ENCODE results near the gene TMEM256.

TMEM256 gene

GRCh38 chr17:7403977-7404736 is at the start of gene TMEM256:
TSS of gene TMEM256 (minus strand) at chr17:7404097. CDS start at chr17:7404084, 13 bp downstream.
- in situ Hi-C loops (cut with MboI; ENCODE audit: low sequenced_read_pairs, unreplicated experiment), result no loop called here
- TF ChIP-seq, protein P1, sequence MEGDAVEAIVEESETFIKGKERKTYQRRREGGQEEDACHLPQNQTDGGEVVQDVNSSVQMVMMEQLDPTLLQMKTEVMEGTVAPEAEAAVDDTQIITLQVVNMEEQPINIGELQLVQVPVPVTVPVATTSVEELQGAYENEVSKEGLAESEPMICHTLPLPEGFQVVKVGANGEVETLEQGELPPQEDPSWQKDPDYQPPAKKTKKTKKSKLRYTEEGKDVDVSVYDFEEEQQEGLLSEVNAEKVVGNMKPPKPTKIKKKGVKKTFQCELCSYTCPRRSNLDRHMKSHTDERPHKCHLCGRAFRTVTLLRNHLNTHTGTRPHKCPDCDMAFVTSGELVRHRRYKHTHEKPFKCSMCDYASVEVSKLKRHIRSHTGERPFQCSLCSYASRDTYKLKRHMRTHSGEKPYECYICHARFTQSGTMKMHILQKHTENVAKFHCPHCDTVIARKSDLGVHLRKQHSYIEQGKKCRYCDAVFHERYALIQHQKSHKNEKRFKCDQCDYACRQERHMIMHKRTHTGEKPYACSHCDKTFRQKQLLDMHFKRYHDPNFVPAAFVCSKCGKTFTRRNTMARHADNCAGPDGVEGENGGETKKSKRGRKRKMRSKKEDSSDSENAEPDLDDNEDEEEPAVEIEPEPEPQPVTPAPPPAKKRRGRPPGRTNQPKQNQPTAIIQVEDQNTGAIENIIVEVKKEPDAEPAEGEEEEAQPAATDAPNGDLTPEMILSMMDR (IDR thresholded peaks at IDR 0.05; ENCODE audit: borderline replicate concordance, control extremely low read depth, extremely low read depth, insufficient read depth, missing control alignments), result no peak
- peak; percentile 97 for DNase-seq (ENCODE audit: low spot score)

DNA sequence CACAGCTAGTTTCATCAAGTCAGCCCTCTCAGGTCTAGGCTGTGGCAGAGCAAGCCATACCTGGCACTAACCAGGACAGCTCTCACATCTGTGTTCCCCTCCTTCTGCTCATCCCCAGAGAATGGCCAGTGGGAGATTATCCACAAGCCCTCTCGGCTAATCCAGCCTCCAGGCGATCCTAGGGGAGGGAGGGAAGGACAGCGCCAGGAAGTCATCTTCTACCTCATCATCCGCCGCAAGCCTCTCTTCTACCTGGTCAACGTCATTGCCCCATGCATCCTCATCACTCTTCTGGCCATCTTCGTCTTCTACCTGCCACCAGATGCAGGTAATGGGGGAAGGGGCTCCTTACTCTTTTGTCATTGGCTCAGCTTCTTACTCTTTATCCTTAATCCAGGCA is 44.6 kb upstream of the TMEM256 start:
- TF ChIP-seq, protein P1 (IDR thresholded peaks at IDR 0.05; ENCODE audit: borderline replicate concordance, control extremely low read depth, extremely low read depth, insufficient read depth, missing control alignments), result no peak
- in situ Hi-C loops (cut with MboI; ENCODE audit: low sequenced_read_pairs, unreplicated experiment), result no loop called here
- DNase-seq (ENCODE audit: low spot score), result no peak

DNA sequence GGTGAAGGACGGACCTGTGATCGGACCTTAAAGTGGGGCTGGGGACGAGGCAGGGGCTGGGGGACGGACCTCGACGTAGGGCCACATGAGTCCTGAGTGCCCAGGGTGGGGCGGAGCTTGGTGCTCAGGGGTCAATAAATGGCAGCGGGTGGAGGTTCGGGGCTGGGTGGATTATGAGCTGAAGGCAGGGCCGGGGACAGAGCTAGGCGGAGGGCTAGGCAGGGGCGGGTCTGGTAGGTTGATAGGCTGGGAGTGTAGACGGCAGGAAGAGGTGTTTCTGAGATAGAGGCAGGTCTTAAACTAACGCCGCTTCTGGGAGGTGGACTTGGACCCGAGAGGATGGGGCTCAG is 41.7 kb upstream of the TMEM256 start:
- TF ChIP-seq, protein P1 (IDR thresholded peaks at IDR 0.05; ENCODE audit: borderline replicate concordance, control extremely low read depth, extremely low read depth, insufficient read depth, missing control alignments), result no peak
- in situ Hi-C loops (cut with MboI; ENCODE audit: low sequenced_read_pairs, unreplicated experiment), result no loop called here
- peak; percentile 66 for DNase-seq (ENCODE audit: low spot score)

GRCh38 chr17:7444682-7445618 is 41.1 kb upstream of the TMEM256 start, which contains the start of gene CHRNB1:
TSS of gene CHRNB1 (plus strand) at chr17:7445061. CDS start at chr17:7445128, 67 bp downstream.
- DNase-seq (ENCODE audit: low spot score), result peak; percentile 80
- TF ChIP-seq, protein P1 (IDR thresholded peaks at IDR 0.05; ENCODE audit: borderline replicate concordance, control extremely low read depth, extremely low read depth, insufficient read depth, missing control alignments), result no peak
- in situ Hi-C loops (cut with MboI; ENCODE audit: low sequenced_read_pairs, unreplicated experiment), result no loop called here

GRCh38 chr17:7443499-7444485 is 39.9 kb upstream of the TMEM256 start:
- DNase-seq (ENCODE audit: low spot score), result no peak
- TF ChIP-seq, protein P1 (IDR thresholded peaks at IDR 0.05; ENCODE audit: borderline replicate concordance, control extremely low read depth, extremely low read depth, insufficient read depth, missing control alignments), result no peak
- in situ Hi-C loops (cut with MboI; ENCODE audit: low sequenced_read_pairs, unreplicated experiment), result no loop called here

Measured in GM13976 (cell line).